H9 (cell line): Measurements from ENCODE around the gene RPS19BP1. TPM values are rescaled to one million over a fixed set of nuclear protein-coding genes. Genes with fewer than 3 reads are reported as not detected.

ENCODE experiments used
- DNase-seq: peaks from one replicate; pipeline ENCODE4 v3.0.0-alpha.2; 2017
- H2AFZ ChIP-seq: one replicate; pipeline ENCODE4 v1.6.1; 2013; ENCODE audit warnings: mild to moderate bottlenecking, low read length, control low read depth, moderate library complexity
- H2AK5ac ChIP-seq: 2 replicates; pipeline ENCODE4 v1.6.1; 2013; ENCODE audit warnings: low read length, control low read depth, mixed read lengths; ENCODE audit not compliant: insufficient read length
- H2BK120ac ChIP-seq: one replicate; pipeline ENCODE4 v1.6.1; 2013; ENCODE audit warnings: low read depth, mild to moderate bottlenecking, low read length, control low read depth, inconsistent platforms; ENCODE audit not compliant: poor library complexity, severe bottlenecking
- H2BK12ac ChIP-seq: 2 replicates; pipeline ENCODE4 v1.6.1; 2013; ENCODE audit warnings: low read length, control low read depth, mixed read lengths, low read depth; ENCODE audit not compliant: insufficient read length
- H2BK15ac ChIP-seq: 2 replicates; pipeline ENCODE4 v1.6.1; 2013; ENCODE audit warnings: low read depth, low read length, control low read depth
- H2BK20ac ChIP-seq: one replicate; pipeline ENCODE4 v1.6.1; 2013; ENCODE audit warnings: low read depth, mild to moderate bottlenecking, low read length, control low read depth, inconsistent platforms; ENCODE audit not compliant: poor library complexity, severe bottlenecking
- H2BK5ac ChIP-seq: 2 replicates; pipeline ENCODE4 v1.6.1; 2013; ENCODE audit warnings: low read length, control low read depth, mixed read lengths; ENCODE audit not compliant: insufficient read length
- H3K14ac ChIP-seq: 2 replicates; pipeline ENCODE4 v1.6.1; 2013; ENCODE audit warnings: low read length, control low read depth; ENCODE audit not compliant: insufficient read depth
- H3K18ac ChIP-seq: 2 replicates; pipeline ENCODE4 v1.6.1; 2013; ENCODE audit warnings: low read depth, mild to moderate bottlenecking, mixed read lengths, low read length, control low read depth; ENCODE audit not compliant: insufficient read length
- H3K23ac ChIP-seq: 2 replicates; pipeline ENCODE4 v1.6.1; 2013; ENCODE audit warnings: low read length, control low read depth, mixed read lengths, low read depth; ENCODE audit not compliant: insufficient read length
- H3K23me2 ChIP-seq: 2 replicates; pipeline ENCODE4 v1.6.1; 2013; ENCODE audit warnings: low read depth, mild to moderate bottlenecking, mixed read lengths, low read length, control low read depth; ENCODE audit not compliant: insufficient read length, poor library complexity, severe bottlenecking
- H3K27ac ChIP-seq: 2 replicates; pipeline ENCODE4 v1.5.1; 2013; ENCODE audit warnings: low read length, control low read depth, mixed read lengths, low read depth; ENCODE audit not compliant: insufficient read length
- H3K27me3 ChIP-seq: 2 replicates; pipeline ENCODE4 v1.6.1; 2013; ENCODE audit warnings: low read length, control low read depth, inconsistent platforms; ENCODE audit not compliant: insufficient read depth
- H3K4ac ChIP-seq: 2 replicates; pipeline ENCODE4 v1.6.1; 2013; ENCODE audit warnings: low read depth, mild to moderate bottlenecking, control low read depth, inconsistent platforms, low read length, moderate library complexity
- H3K4me1 ChIP-seq: 2 replicates; pipeline ENCODE4 v1.6.1; 2013; ENCODE audit warnings: low read length, control low read depth, inconsistent platforms; ENCODE audit not compliant: insufficient read depth
- H3K4me2 ChIP-seq: 2 replicates; pipeline ENCODE4 v1.6.1; 2013; ENCODE audit warnings: low read length, control low read depth, mixed read lengths; ENCODE audit not compliant: insufficient read length, insufficient read depth
- H3K56ac ChIP-seq: 2 replicates; pipeline ENCODE4 v1.6.1; 2013; ENCODE audit warnings: low read depth, mild to moderate bottlenecking, mixed read lengths, low read length, control low read depth; ENCODE audit not compliant: insufficient read length
- H3K79me1 ChIP-seq: 2 replicates; pipeline ENCODE4 v1.6.1; 2013; ENCODE audit warnings: low read depth, mild to moderate bottlenecking, moderate library complexity, low read length, control low read depth, inconsistent platforms; ENCODE audit not compliant: insufficient read depth, poor library complexity, severe bottlenecking
- H3K79me2 ChIP-seq: 2 replicates; pipeline ENCODE4 v1.6.1; 2013; ENCODE audit warnings: low read length, control low read depth, inconsistent platforms; ENCODE audit not compliant: insufficient read depth
- H3K9ac ChIP-seq: 2 replicates; pipeline ENCODE4 v1.6.1; 2013; ENCODE audit warnings: low read length, control low read depth, mixed read lengths; ENCODE audit not compliant: insufficient read length; ENCODE audit errors: extremely low read depth
- H3K9me3 ChIP-seq: one replicate; pipeline ENCODE4 v1.6.1; 2013; ENCODE audit warnings: low read depth, low read length, inconsistent platforms; ENCODE audit not compliant: control insufficient read depth
- H3T11ph ChIP-seq: one replicate; pipeline ENCODE4 v1.6.1; 2013; ENCODE audit warnings: mild to moderate bottlenecking, low read length, control low read depth, inconsistent platforms
- H4K20me1 ChIP-seq: one replicate; pipeline ENCODE4 v1.6.1; 2013; ENCODE audit not compliant: control insufficient read depth, insufficient read length, insufficient read depth
- H4K5ac ChIP-seq: 2 replicates; pipeline ENCODE4 v1.6.1; 2013; ENCODE audit warnings: low read depth, mild to moderate bottlenecking, mixed read lengths, low read length, control low read depth; ENCODE audit not compliant: insufficient read length
- H4K8ac ChIP-seq: replicated peaks from 2 replicates; pipeline ENCODE4 v1.6.1; 2013; ENCODE audit warnings: low read length, control low read depth, mixed read lengths, low read depth; ENCODE audit not compliant: insufficient read length
- H4K91ac ChIP-seq: 2 replicates; pipeline ENCODE4 v1.6.1; 2013; ENCODE audit warnings: low read depth, mild to moderate bottlenecking, moderate library complexity, mixed read lengths, low read length, control low read depth; ENCODE audit not compliant: insufficient read length
- H3K27ac Mint-ChIP-seq, 3 experiments: 2 replicates in 2 of 3; 3 replicates in 1 of 3; pipeline ENCODE4 v1.8.0; 2020 to 2021; ENCODE audit warnings: mixed read lengths in 3 of 3, mild to moderate bottlenecking in 1 of 3, moderate library complexity in 1 of 3
- H3K27me3 Mint-ChIP-seq: 2 replicates; pipeline ENCODE4 v1.8.0; 2021; ENCODE audit warnings: low read depth, mild to moderate bottlenecking, moderate library complexity, mixed read lengths
- H3K36me3 Mint-ChIP-seq, 3 experiments: 2 replicates in 2 of 3; 3 replicates in 1 of 3; pipeline ENCODE4 v1.8.0; 2020 to 2021; ENCODE audit warnings: low read depth in 3 of 3, mixed read lengths in 3 of 3; ENCODE audit not compliant: insufficient read depth in 1 of 3
- H3K4me1 Mint-ChIP-seq, 2 experiments: 2 replicates each; pipeline ENCODE4 v1.8.0; 2020; ENCODE audit warnings: mixed read lengths in 2 of 2
- H3K4me3 Mint-ChIP-seq, 2 experiments: 2 replicates in 1 of 2; 3 replicates in 1 of 2; pipeline ENCODE4 v1.8.0; 2020 to 2021; ENCODE audit warnings: mild to moderate bottlenecking in 2 of 2, mixed read lengths in 2 of 2, moderate library complexity in 1 of 2
- H3K9me3 Mint-ChIP-seq, 2 experiments: 2 replicates in 1 of 2; 3 replicates in 1 of 2; pipeline ENCODE4 v1.8.0; 2020; ENCODE audit warnings: mild to moderate bottlenecking in 2 of 2, mixed read lengths in 2 of 2, moderate library complexity in 1 of 2
- WGBS: extraction: QIAGEN DNeasy Blood & Tissue Kit; methylation state at CpG from one replicate; pipeline ENCODE4 v1.1.7; 2013; ENCODE audit warnings: missing lambda C conversion rate, low lambda C conversion rate, mixed read lengths; ENCODE audit not compliant: insufficient read length; ENCODE audit errors: extremely low coverage; 5-methylcytosine and 5-hydroxymethylcytosine counted together
- total RNA-seq: library from RNA; stranded (reverse); gene quantifications from 2 replicates; pipeline ENCODE4 v1.2.1, GENCODE V29; 2021
- TF ChIP-seq, protein P1 (sequence below): fragments of 200-600 bp; sonication (generic); conservative IDR thresholded peaks from 3 replicates; pipeline ENCODE4 v1.8.0; 2021; ENCODE audit warnings: antibody characterized with exemption, mild to moderate bottlenecking

RPS19BP1 gene
- total RNA-seq, 1 experiment from 2014 or later: 65.0 TPM

DNA sequence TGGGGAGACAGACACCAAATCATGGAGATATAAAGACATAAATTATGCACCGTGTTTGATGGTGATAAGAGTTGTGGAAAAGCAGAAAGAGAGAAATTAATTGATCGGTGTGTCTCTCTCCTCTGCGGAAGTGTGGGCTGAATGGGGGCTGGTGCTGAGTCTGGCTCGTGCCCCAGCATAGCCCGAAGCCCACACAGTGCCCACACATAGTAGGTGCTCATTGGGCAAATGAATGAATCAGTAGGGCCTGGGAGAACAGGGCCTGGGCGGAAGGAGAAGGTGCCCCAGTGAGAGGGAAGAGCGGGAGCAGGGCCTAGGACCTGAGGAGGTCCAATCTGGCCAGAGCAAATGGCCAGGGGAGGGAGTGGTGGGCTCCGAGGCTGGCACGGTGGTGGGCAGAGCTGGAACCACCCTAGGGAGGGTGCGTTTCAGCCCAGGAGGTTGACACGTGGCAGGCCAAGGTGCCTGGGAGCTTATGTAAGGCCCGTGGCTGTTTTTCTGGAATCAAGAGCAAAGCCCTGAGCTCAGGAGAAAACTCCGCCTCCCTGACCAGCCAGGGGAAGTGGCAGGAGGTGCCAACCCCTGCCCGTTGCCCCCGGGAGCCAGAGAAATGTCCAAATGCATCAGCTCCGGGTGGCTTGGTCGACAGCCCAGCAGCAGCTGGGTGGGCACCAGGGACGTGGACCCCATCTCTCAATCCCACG is 35.9 kb upstream of the RPS19BP1 start:
- Mint-ChIP-seq H3K27ac (no peak overlapping the region), H3K9me3 (peaks cover 7 to 8% of the 10 kb centered on the region in 2 experiments), H3K27me3 (peaks cover 16% of the 10 kb centered on the region), H3K4me3 (no peak overlapping the region), H3K4me1 (peaks cover 0 to 3% of the 10 kb centered on the region in 2 experiments; a peak in 2 of 4 replicates), H3K36me3 (peaks cover 0 to 5% (median 0%) of the 10 kb centered on the region in 3 experiments; a peak in 1 of 7 replicates)
- Histone ChIP-seq H3K27ac (no peak overlapping the region), H4K8ac (no peak overlapping the region), H4K20me1 (no peaks in the 10 kb centered on the region), H3K56ac (no peak overlapping the region), H2AFZ (no peak overlapping the region), H4K5ac (no peak overlapping the region), H3K23ac (no peak overlapping the region), H3K18ac (no peak overlapping the region), H2BK5ac (no peak overlapping the region), H3K23me2 (no peaks in the 10 kb centered on the region), H3K79me1 (no peaks in the 10 kb centered on the region), H2AK5ac (no peak overlapping the region), H3K9ac (no peak overlapping the region), H3K9me3 (no peaks in the 10 kb centered on the region), H3K14ac (no peak overlapping the region), H3K4me2 (no peak overlapping the region), H4K91ac (no peak overlapping the region), H3T11ph (no peak overlapping the region), H3K79me2 (no peaks in the 10 kb centered on the region), H3K27me3 (no peaks in the 10 kb centered on the region), H3K4ac (no peak overlapping the region), H2BK120ac (no peak overlapping the region), H2BK20ac (no peak overlapping the region), H2BK12ac (no peak overlapping the region), H3K4me1 (no peaks in the 10 kb centered on the region), H2BK15ac (no peak overlapping the region)
- no CpG with 5 or more reads among the region's 19 CpGs for WGBS
- no peak for DNase-seq
- TF ChIP-seq, protein P1, sequence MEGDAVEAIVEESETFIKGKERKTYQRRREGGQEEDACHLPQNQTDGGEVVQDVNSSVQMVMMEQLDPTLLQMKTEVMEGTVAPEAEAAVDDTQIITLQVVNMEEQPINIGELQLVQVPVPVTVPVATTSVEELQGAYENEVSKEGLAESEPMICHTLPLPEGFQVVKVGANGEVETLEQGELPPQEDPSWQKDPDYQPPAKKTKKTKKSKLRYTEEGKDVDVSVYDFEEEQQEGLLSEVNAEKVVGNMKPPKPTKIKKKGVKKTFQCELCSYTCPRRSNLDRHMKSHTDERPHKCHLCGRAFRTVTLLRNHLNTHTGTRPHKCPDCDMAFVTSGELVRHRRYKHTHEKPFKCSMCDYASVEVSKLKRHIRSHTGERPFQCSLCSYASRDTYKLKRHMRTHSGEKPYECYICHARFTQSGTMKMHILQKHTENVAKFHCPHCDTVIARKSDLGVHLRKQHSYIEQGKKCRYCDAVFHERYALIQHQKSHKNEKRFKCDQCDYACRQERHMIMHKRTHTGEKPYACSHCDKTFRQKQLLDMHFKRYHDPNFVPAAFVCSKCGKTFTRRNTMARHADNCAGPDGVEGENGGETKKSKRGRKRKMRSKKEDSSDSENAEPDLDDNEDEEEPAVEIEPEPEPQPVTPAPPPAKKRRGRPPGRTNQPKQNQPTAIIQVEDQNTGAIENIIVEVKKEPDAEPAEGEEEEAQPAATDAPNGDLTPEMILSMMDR: no peak
